Endothelial cell of umbilical vein (primary cell): ENCODE data around the gene ZNF202.

Source experiments
- EZH2 ChIP-seq: IDR thresholded peaks from 2 replicates; pipeline ENCODE4 v1.6.1; 2012; ENCODE audit warnings: borderline replicate concordance, low read depth, mild to moderate bottlenecking, moderate library complexity, low read length, inconsistent platforms; ENCODE audit not compliant: severe bottlenecking
- POLR2A ChIP-seq: IDR thresholded peaks from 2 replicates; pipeline ENCODE4 v1.6.1; 2012; ENCODE audit warnings: low read depth, mild to moderate bottlenecking, control low read depth, low read length
- POLR2AphosphoS5 ChIP-seq: IDR thresholded peaks from 2 replicates; pipeline ENCODE4 v1.6.1; 2012; ENCODE audit warnings: low read depth, mild to moderate bottlenecking, control low read depth, low read length, moderate library complexity; ENCODE audit not compliant: insufficient read depth
- TF ChIP-seq, protein P1 (sequence below), 2 donors: IDR thresholded peaks; 1 replicate in 1 of 2; 2 replicates in 1 of 2; pipeline ENCODE4 v1.5.1; 2011; ENCODE audit warnings: low read length in 2 of 2, mild to moderate bottlenecking in 2 of 2, moderate library complexity in 2 of 2, control low read depth in 1 of 2, inconsistent platforms in 1 of 2, low read depth in 1 of 2; ENCODE audit not compliant: insufficient read depth in 1 of 2; ENCODE audit errors: extremely low read depth in 1 of 2

DNA sequence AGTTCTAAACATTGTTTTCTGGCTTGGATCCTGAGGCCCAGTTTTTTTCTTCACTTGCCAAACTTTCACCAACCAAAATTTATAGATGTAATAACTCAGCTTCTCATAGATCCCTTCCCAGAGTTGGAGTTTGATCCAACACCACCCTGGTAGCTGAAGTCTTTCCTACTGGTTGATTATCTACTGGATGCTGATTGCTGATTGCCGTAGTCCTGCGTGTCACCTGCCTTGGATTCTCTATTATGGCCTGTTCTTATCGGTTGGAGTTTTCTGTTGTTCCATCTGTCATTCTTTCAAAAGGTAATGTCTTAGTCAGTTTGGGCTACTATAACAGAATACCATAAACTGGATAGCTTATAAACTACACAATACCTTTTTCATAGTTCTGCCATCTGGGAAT is 30.2 kb upstream of the ZNF202 start:
- TF ChIP-seq, protein P1, sequence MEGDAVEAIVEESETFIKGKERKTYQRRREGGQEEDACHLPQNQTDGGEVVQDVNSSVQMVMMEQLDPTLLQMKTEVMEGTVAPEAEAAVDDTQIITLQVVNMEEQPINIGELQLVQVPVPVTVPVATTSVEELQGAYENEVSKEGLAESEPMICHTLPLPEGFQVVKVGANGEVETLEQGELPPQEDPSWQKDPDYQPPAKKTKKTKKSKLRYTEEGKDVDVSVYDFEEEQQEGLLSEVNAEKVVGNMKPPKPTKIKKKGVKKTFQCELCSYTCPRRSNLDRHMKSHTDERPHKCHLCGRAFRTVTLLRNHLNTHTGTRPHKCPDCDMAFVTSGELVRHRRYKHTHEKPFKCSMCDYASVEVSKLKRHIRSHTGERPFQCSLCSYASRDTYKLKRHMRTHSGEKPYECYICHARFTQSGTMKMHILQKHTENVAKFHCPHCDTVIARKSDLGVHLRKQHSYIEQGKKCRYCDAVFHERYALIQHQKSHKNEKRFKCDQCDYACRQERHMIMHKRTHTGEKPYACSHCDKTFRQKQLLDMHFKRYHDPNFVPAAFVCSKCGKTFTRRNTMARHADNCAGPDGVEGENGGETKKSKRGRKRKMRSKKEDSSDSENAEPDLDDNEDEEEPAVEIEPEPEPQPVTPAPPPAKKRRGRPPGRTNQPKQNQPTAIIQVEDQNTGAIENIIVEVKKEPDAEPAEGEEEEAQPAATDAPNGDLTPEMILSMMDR (IDR thresholded peaks at IDR 0.05; ENCODE audit: extremely low read depth in 1 of 2, insufficient read depth in 1 of 2, low read depth in 1 of 2, low read length in 2 of 2), result no peak
- TF ChIP-seq POLR2AphosphoS5 (no peak), POLR2A (no peak), EZH2 (no peak)
